Stimulated activated CD8-positive, alpha-beta memory T cell treated with anti-CD3 and anti-CD28 coated beads, Interleukin-2, amount 100 ng/mL, for 48 hours (primary cell): ENCODE results near the gene GPR35.

Experiments
- DNase-seq, 2 donors: peaks; one replicate each; pipeline ENCODE4 v3.0.0-alpha.2; 2020; ENCODE audit warnings: low read depth in 2 of 2

The GPR35 gene

DNA sequence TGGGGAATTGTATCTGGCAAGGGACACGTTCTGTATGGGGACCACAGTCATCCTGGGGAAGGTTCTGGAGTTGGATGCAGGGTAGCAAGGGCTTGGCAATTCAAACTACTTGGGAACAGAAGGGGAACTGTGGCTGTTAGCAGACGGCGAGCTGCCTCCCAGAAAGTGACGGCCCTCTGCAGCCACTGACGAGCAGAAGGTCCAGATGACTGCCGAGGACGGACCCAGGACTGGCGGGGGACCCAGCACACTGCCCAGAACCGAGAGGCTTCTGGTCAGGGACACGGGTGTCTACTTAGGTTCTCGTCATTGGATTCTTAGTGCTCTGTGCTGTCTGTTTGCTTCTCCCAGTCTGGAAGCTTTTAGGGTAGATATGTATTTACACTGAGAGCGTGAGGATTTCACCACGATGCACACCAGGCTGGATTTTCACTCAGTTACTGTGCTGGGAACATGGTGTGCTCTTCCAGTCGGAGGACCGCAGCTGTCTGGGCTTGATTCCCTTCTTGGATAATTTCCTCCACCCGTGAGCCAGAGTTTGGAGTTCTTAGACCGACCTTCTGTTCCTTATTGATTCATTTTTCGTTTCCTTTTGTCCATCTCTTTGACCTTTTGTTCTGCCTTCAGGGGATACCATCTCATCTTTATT lies 13.4 kb downstream of the GPR35 start:
- no peak for DNase-seq

DNA sequence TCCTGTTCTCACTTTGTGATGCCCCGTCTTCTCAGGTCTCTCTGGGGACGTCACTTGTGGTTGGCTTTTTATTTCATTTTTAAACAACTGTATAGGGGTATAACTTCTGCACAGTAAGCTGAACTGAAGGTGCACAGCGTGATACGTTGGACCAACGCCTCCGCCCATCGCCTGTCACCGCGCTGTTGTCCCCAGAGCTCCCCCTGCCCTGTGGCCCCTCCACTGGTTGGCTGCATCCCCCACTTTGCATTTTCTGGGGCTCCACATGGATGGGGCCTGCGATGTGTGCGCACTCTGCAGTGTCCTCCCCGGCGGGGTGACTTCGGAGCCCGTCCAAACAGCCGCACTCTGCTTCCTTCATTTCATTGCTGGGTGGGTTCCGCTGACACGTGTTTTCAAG lies 14.3 kb downstream of the GPR35 start:
- DNase-seq: no peak

DNA sequence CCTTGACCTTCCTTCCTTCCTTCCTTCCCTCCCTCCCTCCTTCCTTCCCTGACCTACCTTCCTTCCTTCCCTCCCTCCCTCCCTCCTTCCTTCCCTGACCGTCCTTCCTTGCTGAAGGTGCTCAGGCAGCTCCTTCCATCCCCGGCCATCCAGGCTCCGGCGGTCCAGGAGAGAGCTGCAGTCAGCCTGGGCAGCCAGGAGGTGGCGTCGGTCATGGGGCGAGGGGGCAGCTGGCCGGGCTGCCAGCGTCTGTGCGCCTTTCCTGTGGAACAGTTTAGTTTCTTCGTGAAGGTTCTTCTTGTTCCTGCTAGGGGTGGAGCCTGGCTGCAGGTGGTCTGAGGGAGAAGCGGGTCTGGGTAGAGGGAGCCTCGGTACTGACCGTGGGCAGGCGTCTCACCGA lies 15.7 kb downstream of the GPR35 start:
- DNase-seq: no peak

DNA sequence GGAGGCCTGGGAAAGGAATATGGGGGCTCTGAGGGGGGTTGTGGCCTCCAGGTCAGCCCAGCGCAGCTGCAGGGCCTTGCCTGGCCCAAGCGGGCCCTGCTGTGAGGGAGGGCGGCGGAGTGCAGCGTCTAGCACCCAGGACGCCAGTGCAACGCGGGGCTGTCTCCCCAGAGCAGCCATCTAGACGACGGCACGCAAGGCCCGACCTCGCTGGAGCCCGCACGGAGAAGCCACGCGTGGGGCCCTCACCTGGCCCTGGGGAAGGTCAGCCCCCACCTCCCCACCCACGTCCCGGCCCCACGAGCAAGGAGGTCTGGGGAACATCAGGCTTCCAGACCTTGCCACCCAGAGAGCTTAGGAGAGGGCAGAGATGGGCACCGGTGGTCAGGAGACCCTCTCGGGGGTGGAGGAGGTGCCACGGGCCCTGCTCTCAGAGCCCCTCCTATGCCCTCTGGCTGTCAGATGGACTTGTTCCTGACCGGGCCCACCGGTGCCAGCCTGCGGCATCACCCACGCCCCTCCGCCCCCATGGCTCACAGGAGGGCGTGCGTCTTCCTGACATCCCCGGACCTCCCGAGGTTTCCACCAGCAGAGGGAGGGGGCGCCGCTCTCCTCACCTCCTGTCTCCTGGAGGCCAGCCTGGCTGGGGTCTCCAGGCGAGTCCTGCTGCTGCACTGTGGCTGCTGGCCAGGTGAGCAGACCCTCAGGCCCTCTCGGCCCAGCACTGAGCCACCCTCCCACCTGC lies 17.0 kb downstream of the GPR35 start:
- DNase-seq: no peak

DNA sequence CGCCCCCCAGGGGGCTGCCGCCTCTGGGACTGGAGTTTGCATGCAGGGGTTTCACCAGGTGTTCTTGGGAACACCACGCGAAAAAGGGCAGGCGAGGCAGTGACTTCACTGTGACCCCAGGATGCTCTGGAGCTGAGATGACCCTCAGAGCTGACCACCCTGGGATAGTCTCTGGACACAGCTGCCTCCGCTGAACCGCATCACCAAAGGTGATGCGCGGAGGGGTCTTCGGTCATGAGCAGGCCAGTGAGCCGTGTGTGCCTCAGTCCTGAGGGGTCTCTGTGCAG lies 17.5 kb downstream of the GPR35 start:
- no peak for DNase-seq

DNA sequence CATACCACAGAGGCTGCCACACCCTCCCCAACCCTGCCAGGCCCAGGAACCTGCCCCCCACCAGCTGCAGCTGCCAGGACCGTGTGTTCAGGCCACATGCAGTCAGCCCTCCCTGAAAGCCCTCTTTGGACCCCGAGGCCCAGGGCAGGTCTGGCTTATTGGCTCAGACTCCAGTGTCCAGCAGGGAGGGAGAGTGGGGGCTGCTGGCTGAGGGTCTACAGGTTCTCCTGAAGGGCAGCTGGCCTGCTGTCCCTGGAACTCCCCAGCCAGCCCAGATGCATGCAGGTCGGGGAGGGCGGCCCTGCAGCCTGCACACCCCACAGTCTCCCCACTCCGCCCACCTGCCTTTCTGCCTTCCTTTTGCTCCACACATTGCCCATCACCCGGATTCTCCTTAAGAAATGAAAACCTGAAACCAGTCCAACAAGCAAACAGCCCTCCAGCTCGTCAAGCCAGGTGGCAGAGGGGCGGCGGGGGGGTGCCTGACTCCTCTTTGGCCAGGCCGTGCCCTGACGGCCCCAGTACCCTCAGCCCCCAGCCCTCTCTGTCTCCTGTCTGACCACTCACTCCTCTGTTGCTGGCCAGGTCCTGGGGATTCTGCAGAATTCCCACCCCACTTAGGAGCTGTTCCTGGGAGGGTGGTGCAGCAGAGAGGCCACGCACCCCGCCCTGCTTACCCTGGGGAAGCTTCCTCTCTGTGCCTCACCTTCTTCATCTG lies 18.0 kb downstream of the GPR35 start:
- DNase-seq: no peak

DNA sequence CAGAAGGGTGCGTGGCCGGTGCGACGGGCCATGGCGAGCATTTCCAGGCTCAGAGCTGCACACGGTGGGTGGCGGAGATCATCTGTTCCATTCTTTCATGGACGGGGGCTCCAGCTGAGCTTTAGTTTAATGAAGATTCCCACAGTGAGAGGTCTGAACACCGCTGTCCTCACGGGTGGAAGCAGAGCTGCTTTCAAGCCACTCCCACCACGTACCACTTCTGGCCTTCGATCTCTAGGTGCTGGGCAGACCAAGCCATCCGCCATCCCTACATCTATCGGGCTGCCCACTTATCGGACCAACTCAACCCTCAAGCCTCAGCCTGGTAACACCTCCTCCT lies 18.5 kb downstream of the GPR35 start:
- no peak for DNase-seq

DNA sequence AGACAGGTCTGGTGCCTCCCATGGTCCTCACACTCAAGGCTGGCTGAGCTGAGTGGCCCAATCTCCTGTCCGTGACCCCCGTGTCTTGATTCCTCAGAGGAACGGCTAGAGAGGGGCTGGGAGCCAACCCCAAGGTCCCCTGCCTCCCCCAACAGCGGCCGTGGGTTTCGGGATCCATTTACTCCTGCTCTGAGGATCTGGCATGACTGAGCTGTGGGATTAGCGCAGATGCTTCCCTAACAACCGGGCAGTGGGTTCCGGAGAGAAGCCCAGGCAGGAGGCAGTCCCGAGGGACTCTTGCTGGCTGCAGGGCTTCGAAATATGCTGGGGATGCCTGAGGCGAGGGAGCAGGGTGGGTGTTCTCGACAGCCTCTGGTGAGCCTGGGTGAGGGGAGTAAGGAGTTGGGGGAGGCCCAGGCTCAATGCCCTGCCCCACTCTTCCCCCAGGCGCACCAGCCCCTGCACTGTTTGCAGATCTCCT lies 18.9 kb downstream of the GPR35 start:
- DNase-seq: no peak

DNA sequence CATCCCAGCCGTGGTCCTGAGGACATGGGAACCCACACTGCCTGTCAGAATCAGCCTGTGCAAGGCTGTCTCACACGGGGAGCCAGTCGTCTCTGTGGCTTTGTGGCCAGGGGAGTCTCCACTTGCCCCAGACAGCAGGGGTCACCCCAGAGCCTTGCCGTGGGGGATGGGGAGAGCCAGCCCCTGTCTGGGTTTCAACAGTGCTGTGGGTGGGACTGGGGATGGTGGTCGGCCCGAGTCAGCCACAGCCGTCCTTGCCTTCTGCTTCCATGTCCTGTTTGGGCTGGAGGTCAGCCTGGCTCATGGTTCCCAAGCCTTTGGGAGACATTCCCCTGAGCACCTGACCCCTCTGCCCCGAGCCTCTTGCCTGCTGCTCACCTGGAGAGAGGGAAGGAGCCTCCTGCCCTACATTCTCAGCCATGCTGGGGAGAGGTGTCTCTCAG lies 19.6 kb downstream of the GPR35 start:
- DNase-seq: no peak

DNA sequence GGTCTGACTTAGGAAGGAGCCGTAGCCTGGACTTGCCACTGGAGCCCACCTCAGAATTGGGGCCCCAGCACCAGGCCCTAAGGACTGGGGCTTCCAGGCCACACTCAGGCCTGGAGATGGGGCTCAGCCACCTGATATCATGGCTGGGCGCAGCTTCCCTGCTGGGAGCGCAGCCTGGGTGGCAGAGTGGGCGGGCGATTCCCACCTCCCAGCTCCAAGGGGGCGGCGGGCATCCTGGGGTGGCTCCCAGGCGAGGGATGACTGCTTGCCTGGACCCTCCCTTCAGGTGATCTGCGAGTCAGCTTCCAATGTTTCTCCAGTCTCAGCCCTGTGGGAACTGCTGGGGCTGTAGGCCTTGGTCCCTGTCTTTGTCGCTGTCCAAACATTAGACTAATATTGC lies 20.1 kb downstream of the GPR35 start:
- DNase-seq: no peak

DNA sequence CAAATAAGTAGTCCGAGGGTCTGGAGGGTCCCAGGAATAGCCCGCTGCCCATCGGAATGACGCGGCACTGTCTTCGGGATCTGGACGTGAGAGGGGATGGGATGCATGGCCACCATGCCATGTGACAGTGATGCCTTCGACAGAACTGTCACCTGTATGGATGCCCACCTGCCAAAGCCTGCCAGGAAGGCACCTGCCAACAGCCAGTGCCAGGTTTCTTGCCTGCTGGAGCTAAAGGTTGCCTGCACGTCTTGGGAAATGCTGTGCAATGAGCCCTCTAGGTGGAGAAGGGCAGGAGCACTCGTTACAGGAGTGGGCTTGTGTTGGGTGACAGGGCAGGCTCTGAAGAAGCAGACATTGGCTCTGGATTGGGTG lies 20.5 kb downstream of the GPR35 start:
- no peak for DNase-seq

DNA sequence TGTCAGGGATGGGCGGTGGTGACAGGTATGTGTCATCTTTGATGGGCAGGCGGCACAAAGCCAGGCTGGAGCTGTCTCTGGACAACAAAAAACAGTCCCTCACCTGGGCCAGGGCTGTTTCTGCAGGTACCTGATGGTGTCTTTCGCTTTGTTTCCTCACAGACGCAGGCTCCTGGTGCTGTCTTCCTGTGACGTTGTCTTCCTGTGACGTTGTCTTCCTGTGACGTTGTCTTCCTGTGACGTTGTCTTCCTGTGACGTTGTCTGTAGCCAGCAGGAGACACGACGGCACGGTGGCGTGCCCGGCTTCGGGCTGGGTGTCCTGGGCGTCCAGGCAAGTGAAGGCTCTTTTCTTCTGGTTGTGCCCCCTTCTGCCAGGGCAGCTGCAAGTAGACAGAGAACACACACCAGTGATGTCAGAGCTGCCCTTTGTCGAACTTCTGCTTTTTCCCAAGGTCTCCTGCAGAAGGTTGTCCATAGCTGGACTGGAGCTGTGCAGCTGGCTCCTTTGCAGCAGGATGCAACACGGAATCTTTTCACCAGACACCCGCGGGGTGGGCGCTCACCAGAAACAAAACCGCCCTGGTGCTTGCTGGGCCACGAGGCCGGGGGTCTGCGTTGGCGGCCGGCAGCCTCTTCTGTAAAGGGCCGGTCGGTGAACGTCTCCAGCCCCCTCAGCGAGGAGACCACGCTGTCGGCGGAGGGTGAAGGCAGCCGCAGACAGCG lies 21.1 kb downstream of the GPR35 start:
- no peak for DNase-seq

DNA sequence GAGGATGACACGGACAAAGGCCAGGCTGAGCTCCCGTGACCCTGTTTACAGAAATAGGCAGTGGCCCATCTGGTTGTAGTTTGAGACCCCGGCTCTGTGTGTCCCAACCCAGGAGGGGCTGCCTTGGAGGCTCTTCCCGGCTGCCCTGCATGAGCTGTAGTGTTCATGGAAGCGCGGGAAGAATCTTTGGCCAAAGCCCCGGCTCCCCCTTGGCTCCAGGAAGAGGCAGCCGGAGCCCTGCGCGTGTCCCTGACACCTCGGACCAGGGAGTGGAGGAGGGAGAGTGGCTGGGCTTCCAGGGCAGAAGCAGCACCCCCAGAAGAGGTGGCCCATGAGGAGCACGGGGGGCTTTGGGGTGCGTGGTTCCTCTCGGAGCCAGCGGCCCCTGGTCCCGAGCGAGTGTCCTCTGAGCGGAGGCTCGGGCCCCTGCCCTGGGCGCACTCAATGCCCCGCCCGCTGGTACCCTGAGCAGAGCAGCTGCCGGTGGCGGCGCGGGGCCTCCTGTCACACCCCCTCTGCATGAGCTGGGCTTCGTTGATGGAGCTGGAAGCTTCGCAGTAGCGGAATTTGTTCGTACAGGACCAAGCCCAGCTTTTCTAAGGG lies 21.7 kb downstream of the GPR35 start:
- DNase-seq: no peak

DNA sequence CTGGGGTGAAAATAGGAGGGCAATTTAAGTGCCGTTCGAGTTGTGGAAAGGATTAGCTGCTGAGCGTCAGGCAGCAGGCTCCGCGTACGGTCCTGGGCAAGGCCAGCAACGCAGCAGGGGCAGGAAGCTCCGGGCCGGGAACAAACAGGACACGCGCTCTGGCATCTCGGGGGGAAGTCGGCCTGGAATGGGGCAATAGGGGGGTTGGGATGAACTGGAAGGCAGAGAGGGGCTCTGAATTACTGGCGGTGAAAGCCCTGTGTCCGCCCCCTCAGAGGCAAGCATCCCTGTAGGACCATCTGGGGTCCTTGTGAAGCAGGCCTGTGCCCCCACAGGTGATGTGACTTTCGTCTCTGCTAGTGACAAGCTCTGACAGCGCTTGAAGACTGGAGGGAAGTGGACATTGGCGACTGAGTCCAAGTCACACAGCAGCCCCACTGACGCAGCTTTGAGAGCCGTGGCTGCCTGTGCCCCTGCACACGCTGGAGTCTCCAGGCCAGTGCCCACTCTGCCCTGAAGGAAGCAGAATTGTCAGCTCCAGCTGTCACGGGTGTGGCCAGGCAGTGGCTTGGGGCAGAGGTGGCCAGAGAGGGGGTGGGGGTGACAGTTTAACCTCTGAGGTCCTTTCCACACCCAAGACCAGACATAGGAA lies 22.3 kb downstream of the GPR35 start:
- DNase-seq: no peak

DNA sequence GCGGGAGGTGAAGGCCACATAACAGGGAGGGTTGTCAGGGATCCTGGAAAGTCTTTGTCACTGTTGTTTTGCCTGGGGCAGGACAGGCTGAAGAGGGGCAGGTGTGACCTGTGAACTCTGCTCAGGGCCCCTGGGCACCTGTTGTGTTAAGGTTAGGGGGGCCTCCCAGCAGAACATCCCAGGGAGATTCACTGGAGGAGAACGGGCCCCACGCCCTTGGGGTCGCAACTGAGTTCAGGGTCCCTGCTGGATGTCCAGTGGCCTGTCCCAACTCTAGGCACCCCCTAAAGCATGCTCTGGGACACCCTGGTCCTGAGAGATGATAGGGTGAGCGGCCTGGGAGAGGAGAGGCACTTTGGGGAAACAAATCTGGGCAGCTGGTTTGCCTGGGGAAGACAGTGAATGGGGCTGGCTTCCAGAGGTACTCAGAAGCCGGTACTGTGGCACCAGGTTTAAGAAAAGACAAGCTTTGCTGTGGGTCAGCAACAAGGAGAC lies 22.9 kb downstream of the GPR35 start:
- no peak for DNase-seq

DNA sequence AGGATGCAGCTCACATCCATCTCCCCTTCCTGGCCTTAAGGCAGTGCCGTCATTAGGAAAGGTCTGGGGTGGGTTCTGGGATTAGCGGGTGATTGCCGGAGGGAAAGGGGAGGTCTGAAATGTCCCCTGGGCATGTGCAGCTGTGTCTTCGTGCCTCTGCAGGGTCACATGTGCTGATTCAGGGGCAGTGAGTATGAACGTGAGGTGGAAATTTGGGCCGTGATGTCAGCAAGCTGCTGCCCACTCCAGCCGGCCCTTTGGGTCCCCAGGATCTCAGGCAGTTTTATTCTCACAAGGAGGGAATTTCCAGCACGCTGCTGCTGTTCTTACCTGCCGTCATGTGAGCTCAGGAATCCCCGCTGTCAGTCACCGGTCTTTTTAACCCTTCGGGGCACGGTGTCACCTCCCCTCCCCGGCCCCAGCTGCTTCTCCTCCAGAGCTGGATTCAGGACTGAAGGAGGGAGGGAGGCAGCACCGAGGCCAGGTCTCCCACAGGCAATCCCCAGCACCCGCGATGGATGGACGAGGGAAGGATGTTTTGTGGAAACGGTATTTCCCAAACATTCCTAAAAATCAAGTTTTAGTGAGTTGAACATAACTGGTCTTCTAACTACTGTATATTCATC lies 23.5 kb downstream of the GPR35 start:
- DNase-seq: no peak

DNA sequence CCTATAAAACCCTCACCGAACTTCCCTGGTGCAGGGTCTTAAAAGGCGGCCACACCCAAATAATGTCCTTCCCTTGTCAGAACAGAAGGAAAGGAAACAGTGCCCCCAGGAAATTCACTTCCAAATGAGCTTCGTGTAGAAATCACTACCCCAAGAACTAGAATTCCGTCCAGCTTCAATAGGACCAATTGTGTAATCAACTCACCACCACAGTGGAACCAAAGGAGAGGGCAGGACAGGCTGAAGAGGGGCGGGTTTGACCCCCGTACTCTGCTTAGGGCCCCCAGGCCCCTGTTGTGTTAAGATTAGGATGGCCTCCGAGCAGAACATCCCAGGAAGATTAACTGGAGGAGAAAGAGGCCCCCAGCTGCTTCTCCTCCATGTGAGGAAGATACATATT lies 24.1 kb downstream of the GPR35 start:
- no peak for DNase-seq

DNA sequence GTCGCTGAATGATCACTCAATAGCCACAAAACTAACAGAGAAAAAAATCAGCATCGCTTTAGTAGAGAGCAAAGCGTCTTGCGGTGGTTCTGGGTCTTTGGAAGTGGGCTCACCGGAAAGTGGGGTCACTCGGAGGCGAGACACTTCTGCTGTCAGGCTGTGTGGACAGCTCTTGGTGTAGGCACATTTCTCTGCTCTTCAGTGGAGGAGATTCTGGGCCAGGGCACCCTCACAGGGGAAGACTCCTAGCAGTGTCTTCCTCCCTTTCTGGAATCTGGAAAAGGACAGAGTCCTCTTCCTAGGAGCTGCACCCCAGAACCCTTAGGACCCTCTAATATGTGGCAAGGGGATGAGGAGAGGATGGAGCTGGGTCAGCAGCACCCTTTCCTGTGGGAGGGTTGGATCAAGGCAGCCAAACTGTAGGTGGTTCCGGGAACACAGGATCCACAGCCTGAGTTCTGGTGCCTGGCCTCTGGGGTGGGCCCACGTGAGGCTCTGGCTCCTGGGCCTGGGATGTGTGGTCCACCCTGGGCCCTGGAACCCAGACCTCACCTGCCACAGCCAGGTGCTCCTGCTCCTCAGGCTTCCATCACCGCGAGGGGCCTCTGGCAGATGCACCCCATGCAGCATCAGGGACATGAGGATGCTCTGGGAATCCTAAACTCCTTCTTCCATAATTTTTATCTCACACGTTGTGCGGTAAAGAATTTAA lies 25.1 kb downstream of the GPR35 start:
- DNase-seq: no peak

DNA sequence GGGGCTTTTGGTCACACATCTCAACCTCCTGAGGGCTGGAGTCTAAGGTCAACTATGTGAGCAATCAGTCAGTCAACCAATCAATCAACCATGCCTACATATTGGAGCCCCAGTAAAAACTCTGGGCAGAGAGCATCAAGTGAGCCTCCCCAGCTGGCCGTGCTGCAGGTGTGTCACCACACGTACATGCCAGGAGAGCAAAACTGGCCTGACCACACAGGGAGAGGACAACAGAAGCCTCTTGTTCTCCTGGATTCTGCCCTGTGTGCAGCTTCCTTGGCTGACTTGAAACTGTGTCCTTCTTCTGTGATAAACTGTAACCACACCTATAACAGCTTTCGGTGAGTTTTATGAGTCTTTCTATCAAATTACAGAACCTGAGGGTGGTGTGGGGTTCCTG lies 25.9 kb downstream of the GPR35 start:
- no peak for DNase-seq
